PC-9 (cell line): Measurements from ENCODE around the gene TLE3. TPM values are rescaled to one million over a fixed set of nuclear protein-coding genes. Genes with fewer than 3 reads are reported as not detected.

Experiments
- BruUV-seq: library from RNA; stranded (reverse); fragments of 400-500 nt; replicated peaks from 2 replicates; lab custom pipeline; 2021; lab: Mats Ljungman, UMichigan
- CTCF ChIA-PET: fragments of 300-600 bp; sonication (Branson Sonifier 250); formaldehyde crosslinking; loops from one replicate; lab custom pipeline; 2022; ENCODE audit warnings: antibody characterized with exemption; lab: Charles Lee
- POLR2A ChIA-PET: fragments of 300-600 bp; sonication (Branson Sonifier 250); formaldehyde crosslinking; loops from one replicate; lab custom pipeline; 2022; ENCODE audit warnings: antibody characterized with exemption; ENCODE audit not compliant: unreplicated experiment; lab: Charles Lee
- DNase-seq, 2 experiments: peaks; one replicate each; pipeline versions ENCODE4 v3.0.0 to v3.0.0-alpha.2; 2015 to 2022; ENCODE audit warnings: mixed read lengths in 1 of 2
- H2AFZ ChIP-seq: fragments of 200-600 bp; sonication (generic); 2 replicates; pipeline ENCODE4 v1.8.1; 2017; ENCODE audit warnings: antibody characterized with exemption
- H3F3A ChIP-seq: fragments of 200-600 bp; sonication (generic); 2 replicates; pipeline ENCODE4 v1.8.1; 2017; ENCODE audit warnings: antibody characterized with exemption, mild to moderate bottlenecking, low read depth; ENCODE audit not compliant: insufficient read depth
- H3K27ac ChIP-seq: fragments of 200-600 bp; sonication (generic); 2 replicates; pipeline ENCODE4 v1.6.1; 2016; ENCODE audit warnings: mixed run types
- H3K27me3 ChIP-seq: fragments of 200-600 bp; sonication (generic); 2 replicates; pipeline ENCODE4 v1.6.1; 2016; ENCODE audit warnings: low read depth, mixed run types; ENCODE audit not compliant: insufficient read depth
- H3K36me3 ChIP-seq: fragments of 200-600 bp; sonication (generic); 2 replicates; pipeline ENCODE4 v1.6.1; 2016; ENCODE audit warnings: low read depth, mixed run types
- H3K4me1 ChIP-seq: fragments of 200-600 bp; sonication (generic); replicated peaks from 2 replicates; pipeline ENCODE4 v1.6.1; 2016; ENCODE audit warnings: mixed run types; ENCODE audit not compliant: insufficient read depth
- H3K4me2 ChIP-seq: fragments of 200-600 bp; sonication (generic); 2 replicates; pipeline ENCODE4 v1.6.1; 2017; ENCODE audit warnings: mixed run types
- H3K4me3 ChIP-seq: fragments of 200-600 bp; sonication (generic); 2 replicates; pipeline ENCODE4 v1.6.1; 2016; ENCODE audit warnings: mixed run types
- H3K79me2 ChIP-seq: fragments of 200-600 bp; sonication (generic); 2 replicates; pipeline ENCODE4 v1.6.1; 2017; ENCODE audit warnings: low read depth, mixed run types
- H3K9me2 ChIP-seq: fragments of 200-600 bp; sonication (generic); 2 replicates; pipeline ENCODE4 v1.8.1; 2017; ENCODE audit warnings: mild to moderate bottlenecking; ENCODE audit not compliant: insufficient read depth
- H3K9me3 ChIP-seq: fragments of 200-600 bp; sonication (generic); 2 replicates; pipeline ENCODE4 v1.8.1; 2016; ENCODE audit warnings: low read depth; ENCODE audit not compliant: insufficient read depth
- H4K20me1 ChIP-seq: fragments of 200-600 bp; sonication (generic); 2 replicates; pipeline ENCODE4 v1.8.1; 2017; ENCODE audit not compliant: insufficient read depth
- EZH2 ChIP-seq: fragments of 200-600 bp; sonication (generic); IDR thresholded peaks from 2 replicates; pipeline ENCODE4 v1.8.0; 2017; ENCODE audit warnings: antibody characterized with exemption, low read depth
- intact Hi-C: fragments of 100-400 bp; cut with micrococcal nuclease; formaldehyde crosslinking; loops from one replicate; pipeline ENCODE4 v1.10.0; 2022; ENCODE audit not compliant: unreplicated experiment
- total RNA-seq: library from RNA; stranded (reverse); gene quantifications from 2 replicates; pipeline ENCODE4 v1.2.3, GENCODE V29; 2021
- TF ChIP-seq, protein P1 (sequence below): fragments of 200-600 bp; sonication (generic); conservative IDR thresholded peaks from 2 replicates; pipeline ENCODE4 v1.6.1; 2017; ENCODE audit warnings: mixed run types, antibody characterized with exemption, mild to moderate bottlenecking, moderate library complexity

The TLE3 gene
- total RNA-seq, 1 experiment from 2014 or later, result 51.3 TPM

DNA sequence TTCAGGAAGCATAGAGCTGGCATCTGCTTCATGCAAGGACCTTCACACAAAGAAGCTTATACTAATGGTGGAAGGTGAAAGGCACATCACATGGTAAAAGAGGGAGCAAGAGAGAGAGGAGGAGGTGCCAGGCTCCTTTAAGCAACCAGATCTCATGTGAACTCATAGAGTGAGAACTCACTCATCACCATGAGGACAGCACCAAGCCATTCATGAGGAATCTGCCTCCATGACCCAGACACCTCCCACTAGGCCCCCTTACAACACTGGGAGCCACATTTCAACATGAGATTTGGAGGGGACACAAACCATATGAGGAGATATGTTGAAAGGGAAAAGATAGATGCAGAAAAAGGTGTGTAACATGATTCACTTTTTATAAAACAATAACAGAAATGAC, 48.4 kb upstream of the TLE3 start:
- intact Hi-C loops, result no loop called here
- Histone ChIP-seq H3F3A (peaks cover 15% of the 10 kb centered on the region; the same call in 1 of the 2 replicates), H3K27ac (no peak overlapping the region), H4K20me1 (no peaks in the 10 kb centered on the region), H3K9me2 (no peaks in the 10 kb centered on the region), H3K36me3 (no peaks in the 10 kb centered on the region), H3K4me1 (peaks cover 35% of the 10 kb centered on the region), H3K4me3 (no peak overlapping the region), H3K4me2 (no peak overlapping the region), H3K79me2 (no peaks in the 10 kb centered on the region), H2AFZ (no peak overlapping the region), H3K9me3 (no peaks in the 10 kb centered on the region), H3K27me3 (no peaks in the 10 kb centered on the region)
- no TSS peak for BruUV-seq
- TF ChIP-seq, protein P1, sequence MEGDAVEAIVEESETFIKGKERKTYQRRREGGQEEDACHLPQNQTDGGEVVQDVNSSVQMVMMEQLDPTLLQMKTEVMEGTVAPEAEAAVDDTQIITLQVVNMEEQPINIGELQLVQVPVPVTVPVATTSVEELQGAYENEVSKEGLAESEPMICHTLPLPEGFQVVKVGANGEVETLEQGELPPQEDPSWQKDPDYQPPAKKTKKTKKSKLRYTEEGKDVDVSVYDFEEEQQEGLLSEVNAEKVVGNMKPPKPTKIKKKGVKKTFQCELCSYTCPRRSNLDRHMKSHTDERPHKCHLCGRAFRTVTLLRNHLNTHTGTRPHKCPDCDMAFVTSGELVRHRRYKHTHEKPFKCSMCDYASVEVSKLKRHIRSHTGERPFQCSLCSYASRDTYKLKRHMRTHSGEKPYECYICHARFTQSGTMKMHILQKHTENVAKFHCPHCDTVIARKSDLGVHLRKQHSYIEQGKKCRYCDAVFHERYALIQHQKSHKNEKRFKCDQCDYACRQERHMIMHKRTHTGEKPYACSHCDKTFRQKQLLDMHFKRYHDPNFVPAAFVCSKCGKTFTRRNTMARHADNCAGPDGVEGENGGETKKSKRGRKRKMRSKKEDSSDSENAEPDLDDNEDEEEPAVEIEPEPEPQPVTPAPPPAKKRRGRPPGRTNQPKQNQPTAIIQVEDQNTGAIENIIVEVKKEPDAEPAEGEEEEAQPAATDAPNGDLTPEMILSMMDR, result no peak
- TF ChIP-seq EZH2, result no peak
- ChIA-PET POLR2A (no interaction called here), CTCF (no interaction called here)
- DNase-seq, result no peak

DNA sequence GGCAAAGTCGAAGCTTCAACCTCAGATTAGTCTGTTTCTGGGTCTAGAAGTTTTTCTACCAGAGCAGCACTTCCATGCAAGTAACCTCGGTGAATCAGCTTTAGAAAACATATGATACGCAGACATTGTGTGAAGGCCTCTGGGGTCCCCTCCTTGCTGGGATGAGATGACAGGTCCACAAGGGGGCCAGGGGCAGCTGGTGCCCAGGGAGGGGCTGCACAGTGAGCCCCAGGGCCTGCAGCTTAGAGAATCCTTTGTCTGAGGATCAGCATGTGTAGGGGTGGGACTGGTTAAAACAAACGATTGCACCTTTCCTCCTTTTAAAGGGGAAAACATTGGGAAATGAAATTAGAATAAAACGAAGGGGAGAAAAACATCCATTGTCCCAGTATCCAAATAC, 47.5 kb upstream of the TLE3 start:
- POLR2A ChIA-PET, result no interaction called here
- peaks cover 19% of the 10 kb centered on the region; the same call in 1 of the 2 replicates for H3F3A ChIP-seq
- CTCF ChIA-PET, result no interaction called here

DNA sequence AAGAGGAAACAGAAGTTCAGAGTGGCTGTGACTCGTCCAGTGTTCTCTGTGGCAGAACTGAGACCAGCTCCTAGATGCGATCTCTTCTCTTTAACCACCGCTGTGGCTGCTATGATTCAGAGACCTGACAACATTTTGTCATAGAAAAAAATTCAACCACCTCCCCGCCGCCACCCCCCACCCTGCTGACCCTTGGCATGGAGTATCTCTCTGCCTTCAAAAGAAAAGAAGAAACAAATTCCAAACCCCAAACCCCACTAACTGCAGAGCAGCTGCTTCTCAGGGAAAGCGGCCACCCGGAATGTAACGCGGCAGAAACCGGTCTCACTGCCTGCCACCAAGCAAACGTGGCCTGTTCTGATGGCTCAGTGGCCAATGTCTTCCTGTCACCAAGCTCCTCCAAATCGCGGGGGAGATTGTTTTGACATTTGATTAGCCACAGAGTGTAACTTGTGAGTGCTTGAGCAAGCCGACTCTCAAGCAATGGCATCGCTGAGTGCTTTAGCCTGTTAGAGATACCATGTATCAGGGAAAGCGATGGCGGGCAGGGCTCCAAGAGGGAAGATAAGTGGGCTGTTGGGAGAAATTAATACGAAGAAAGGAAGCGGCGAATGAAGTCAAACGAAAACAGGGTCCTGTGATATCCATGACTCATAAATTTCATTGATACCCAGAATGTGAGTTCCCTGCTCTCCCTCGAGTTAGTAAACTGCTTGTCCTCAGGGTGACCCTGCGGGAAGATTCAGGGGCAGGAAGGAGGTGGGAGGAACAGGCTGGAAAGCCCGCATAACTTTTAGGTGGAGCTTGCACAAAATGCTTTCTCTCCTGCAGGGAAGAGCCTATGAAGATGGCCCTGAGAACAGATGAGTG, 44.8 kb upstream of the TLE3 start:
- H3K79me2 ChIP-seq, result no peaks in the 10 kb centered on the region
- no peaks in the 10 kb centered on the region for H3K9me3 ChIP-seq
- H4K20me1 ChIP-seq, result no peaks in the 10 kb centered on the region
- intact Hi-C loops, result no loop called here
- peaks cover 17% of the 10 kb centered on the region for H3K4me1 ChIP-seq
- no peaks in the 10 kb centered on the region for H3K27me3 ChIP-seq
- no TSS peak for BruUV-seq
- H3K36me3 ChIP-seq, result no peaks in the 10 kb centered on the region
- CTCF ChIA-PET, result no interaction called here
- peak overlapping the region; percentile 62 for H3K27ac ChIP-seq
- no peak overlapping the region for H3K4me3 ChIP-seq
- no peak for TF ChIP-seq EZH2
- TF ChIP-seq, protein P1, result no peak
- H3K9me2 ChIP-seq, result no peaks in the 10 kb centered on the region
- peak overlapping the region; percentile 57 for H3K4me2 ChIP-seq
- DNase-seq, result peak; percentile 57 to 70
- POLR2A ChIA-PET, result interaction anchor here (0.6 kb wide), 3 partner anchors 56 to 183 kb away, joined by 3 to 8 read pairs (median 6); no protein-coding TSS in a partner anchor
- peaks cover 19% of the 10 kb centered on the region; the same call in 1 of the 2 replicates for H3F3A ChIP-seq
- no peak overlapping the region; the same call in 1 of the 2 replicates for H2AFZ ChIP-seq

More for the DNA sequence above, 47.5 kb upstream of the TLE3 start:
- Histone ChIP-seq H3K4me3 (no peak overlapping the region), H3K4me2 (no peak overlapping the region), H3K9me3 (no peaks in the 10 kb centered on the region), H2AFZ (no peak overlapping the region), H3K4me1 (peaks cover 27% of the 10 kb centered on the region), H3K79me2 (no peaks in the 10 kb centered on the region), H3K27ac (no peak overlapping the region), H3K27me3 (no peaks in the 10 kb centered on the region), H4K20me1 (no peaks in the 10 kb centered on the region), H3K9me2 (no peaks in the 10 kb centered on the region), H3K36me3 (no peaks in the 10 kb centered on the region)
- no peak for TF ChIP-seq EZH2
- TF ChIP-seq, protein P1, result no peak
- intact Hi-C loops, result no loop called here
- no TSS peak for BruUV-seq
- no peak for DNase-seq
